ENCODE data around the gene SCARB1.
"Not testable (repeated sequence)": the region's sequence is repeated elsewhere in the genome, so short reads cannot be mapped to it uniquely, and the experiment has no call there.

The SCARB1 gene

GRCh38 chr12:124863416-124864325, at the start of gene SCARB1:
TSS of gene SCARB1 (minus strand) at chr12:124863864. CDS start at chr12:124863720, 144 bp downstream.
- Histone ChIP-seq H3K4me3 (ENCODE audit: low read depth in 1 of 2, low read length in 1 of 2) (peak within 1 kb of the TSS; percentile 82 to 96), H3K4me1 (ENCODE audit: control insufficient read depth in 1 of 2, insufficient read depth in 1 of 2, low read depth in 1 of 2, low read length in 1 of 2) (peaks cover 21 to 29% of the 10 kb centered on the region in 2 experiments), H3K9me3 (no peaks in the 10 kb centered on the region), H3K27ac (peak within 1 kb of the TSS; percentile 38), H3K27me3 (peaks cover 21% of the 10 kb centered on the region), H3K36me3 (no peaks in the 10 kb centered on the region)
- peak; percentile 40 for TF ChIP-seq CTCF (IDR thresholded peaks at IDR 0.05)

GRCh38 chr12:124912529-124913287, 49.0 kb upstream of the SCARB1 start:
- not testable (repeated sequence) for H3K27me3 ChIP-seq, H3K9me3 ChIP-seq
- peaks cover 56 to 61% of the 10 kb centered on the region in 2 experiments for H3K4me1 ChIP-seq (ENCODE audit: control insufficient read depth in 1 of 2, insufficient read depth in 1 of 2, low read depth in 1 of 2, low read length in 1 of 2)
- peak overlapping the region; percentile 16 for H3K27ac ChIP-seq
- peak overlapping the region; percentile 92 to 100 for H3K4me3 ChIP-seq (ENCODE audit: low read depth in 1 of 2, low read length in 1 of 2)
- peaks cover 29% of the 10 kb centered on the region for H3K36me3 ChIP-seq

- Histone ChIP-seq H3K27ac (peak overlapping the region; percentile 30), H3K4me1 (ENCODE audit: control insufficient read depth in 1 of 2, insufficient read depth in 1 of 2, low read depth in 1 of 2, low read length in 1 of 2) (peaks cover 49 to 54% of the 10 kb centered on the region in 2 experiments), H3K4me3 (ENCODE audit: low read depth in 1 of 2, low read length in 1 of 2) (peak overlapping the region in 1 of 2 experiments; percentile 23), H3K36me3 (peaks cover 29% of the 10 kb centered on the region)
- not testable (repeated sequence) for H3K27me3 ChIP-seq, H3K9me3 ChIP-seq
Observed at GRCh38 chr12:124911521-124911920, 47.9 kb upstream of the SCARB1 start.

GRCh38 chr12:124910561-124911478, 47.2 kb upstream of the SCARB1 start:
- Histone ChIP-seq H3K4me3 (ENCODE audit: low read depth in 1 of 2, low read length in 1 of 2) (peak overlapping the region in 1 of 2 experiments; percentile 23), H3K36me3 (peaks cover 29% of the 10 kb centered on the region), H3K9me3 (no peaks in the 10 kb centered on the region), H3K4me1 (ENCODE audit: control insufficient read depth in 1 of 2, insufficient read depth in 1 of 2, low read depth in 1 of 2, low read length in 1 of 2) (peaks cover 43 to 49% of the 10 kb centered on the region in 2 experiments), H3K27me3 (no peaks in the 10 kb centered on the region), H3K27ac (peak overlapping the region; percentile 30)
- TF ChIP-seq CTCF (IDR thresholded peaks at IDR 0.05) = no peak

GRCh38 chr12:124909831-124910560, 46.3 kb upstream of the SCARB1 start:
- no peaks in the 10 kb centered on the region for H3K27me3 ChIP-seq
- peak overlapping the region; percentile 30 for H3K27ac ChIP-seq
- TF ChIP-seq CTCF (IDR thresholded peaks at IDR 0.05) = no peak
- H3K9me3 ChIP-seq = no peaks in the 10 kb centered on the region
- no peak overlapping the region for H3K4me3 ChIP-seq (ENCODE audit: low read depth in 1 of 2, low read length in 1 of 2)
- H3K4me1 ChIP-seq (ENCODE audit: control insufficient read depth in 1 of 2, insufficient read depth in 1 of 2, low read depth in 1 of 2, low read length in 1 of 2) = peaks cover 35 to 41% of the 10 kb centered on the region in 2 experiments
- H3K36me3 ChIP-seq = peaks cover 29% of the 10 kb centered on the region
